CD14-positive monocyte (primary cell): ENCODE data around the gene SCN10A. TPM values are rescaled to one million over a fixed set of nuclear protein-coding genes. Genes with fewer than 3 reads are reported as not detected.

ENCODE experiments used
- DNase-seq, 3 donors: peaks; one replicate each; pipeline ENCODE4 v3.0.0-alpha.2; 2011 to 2022
- H2AFZ ChIP-seq: 2 replicates; pipeline ENCODE4 v1.6.0; 2012; ENCODE audit warnings: mild to moderate bottlenecking, low read depth, low read length, inconsistent platforms; ENCODE audit not compliant: insufficient read depth, poor library complexity, severe bottlenecking
- H3K27ac ChIP-seq, 2 donors: 1 replicate in 1 of 2; 2 replicates in 1 of 2; pipeline ENCODE4 v1.5.1; 2012 to 2013; ENCODE audit warnings: low read length in 2 of 2, control low read depth in 1 of 2, inconsistent platforms in 1 of 2, low read depth in 1 of 2, mild to moderate bottlenecking in 1 of 2
- H3K27me3 ChIP-seq, 2 donors: one replicate each; pipeline versions ENCODE4 v1.6.0 to v1.6.1; 2011 to 2013; ENCODE audit warnings: low read length in 2 of 2; ENCODE audit not compliant: control insufficient read depth in 2 of 2, insufficient read depth in 2 of 2
- H3K36me3 ChIP-seq, 2 donors: replicated peaks in 1 of 2; 1 replicate in 1 of 2; 2 replicates in 1 of 2; pipeline versions ENCODE4 v1.5.1 to v1.6.1; 2012 to 2013; ENCODE audit warnings: low read length in 2 of 2, control low read depth in 1 of 2, inconsistent platforms in 1 of 2, mild to moderate bottlenecking in 1 of 2; ENCODE audit not compliant: insufficient read depth in 2 of 2, control insufficient read depth in 1 of 2
- H3K4me1 ChIP-seq, 2 donors: 1 replicate in 1 of 2; 2 replicates in 1 of 2; pipeline versions ENCODE4 v1.5.1 to v1.6.1; 2012 to 2013; ENCODE audit warnings: low read length in 2 of 2, control low read depth in 1 of 2, inconsistent platforms in 1 of 2, mild to moderate bottlenecking in 1 of 2, moderate library complexity in 1 of 2; ENCODE audit not compliant: insufficient read depth in 2 of 2, control insufficient read depth in 1 of 2
- H3K4me2 ChIP-seq: replicated peaks from 2 replicates; pipeline ENCODE3; 2012; ENCODE audit warnings: low read length, moderate library complexity, mild to moderate bottlenecking; ENCODE audit not compliant: poor library complexity, severe bottlenecking; ENCODE audit errors: extremely low read depth
- H3K4me3 ChIP-seq, 3 experiments: fragments of 200-600 bp in 1 of 3; sonication (generic) in 1 of 3; replicated peaks in 1 of 3; 1 replicate in 2 of 3; 2 replicates in 1 of 3; pipeline ENCODE4 v1.5.1; 2011 to 2013; ENCODE audit warnings: low read length in 3 of 3, mild to moderate bottlenecking in 3 of 3, control low read depth in 2 of 3, low read depth in 2 of 3, inconsistent platforms in 1 of 3, moderate library complexity in 1 of 3
- H3K79me2 ChIP-seq: 2 replicates; pipeline ENCODE4 v1.6.0; 2012; ENCODE audit warnings: mild to moderate bottlenecking, control low read depth, inconsistent platforms, low read length, moderate library complexity; ENCODE audit not compliant: insufficient read depth
- H3K9ac ChIP-seq: 2 replicates; pipeline ENCODE4 v1.6.0; 2017; ENCODE audit warnings: low read length, mild to moderate bottlenecking; ENCODE audit not compliant: insufficient read depth, poor library complexity, severe bottlenecking
- H3K9me3 ChIP-seq, 2 donors: replicated peaks in 1 of 2; 1 replicate in 1 of 2; 2 replicates in 1 of 2; pipeline versions ENCODE4 v1.5.1 to v1.6.1; 2012 to 2013; ENCODE audit warnings: low read length in 2 of 2, control low read depth in 1 of 2; ENCODE audit not compliant: control insufficient read depth in 1 of 2, insufficient read depth in 1 of 2
- H4K20me1 ChIP-seq: 2 replicates; pipeline ENCODE4 v1.6.0; 2012; ENCODE audit warnings: mild to moderate bottlenecking, low read length, control low read depth, moderate library complexity; ENCODE audit not compliant: insufficient read depth
- H3K27ac Mint-ChIP-seq, 7 donors: one replicate each; pipeline ENCODE4 v1.8.0; 2020; ENCODE audit warnings: mild to moderate bottlenecking in 7 of 7, mixed read lengths in 7 of 7, moderate library complexity in 6 of 7, inconsistent platforms in 2 of 7
- H3K27me3 Mint-ChIP-seq, 3 donors: one replicate each; pipeline ENCODE4 v1.8.0; 2021 to 2022; ENCODE audit warnings: low read depth in 3 of 3, mild to moderate bottlenecking in 3 of 3, mixed read lengths in 3 of 3, moderate library complexity in 3 of 3, inconsistent platforms in 1 of 3
- H3K36me3 Mint-ChIP-seq, 2 donors: one replicate each; pipeline ENCODE4 v1.8.0; 2020; ENCODE audit warnings: mixed read lengths in 2 of 2, inconsistent platforms in 1 of 2, mild to moderate bottlenecking in 1 of 2
- H3K4me1 Mint-ChIP-seq: one replicate; pipeline ENCODE4 v1.8.0; 2020; ENCODE audit warnings: mild to moderate bottlenecking, mixed read lengths
- H3K4me3 Mint-ChIP-seq, 2 donors: one replicate each; pipeline ENCODE4 v1.8.0; 2020; ENCODE audit warnings: mild to moderate bottlenecking in 2 of 2, mixed read lengths in 2 of 2, moderate library complexity in 1 of 2
- H3K9me3 Mint-ChIP-seq, 7 donors: one replicate each; pipeline ENCODE4 v1.8.0; 2020 to 2022; ENCODE audit warnings: mixed read lengths in 7 of 7, mild to moderate bottlenecking in 6 of 7, moderate library complexity in 6 of 7, inconsistent platforms in 2 of 7
- WGBS: methylation state at CpG from one replicate; pipeline ENCODE4 v1.1.5; 2013; ENCODE audit warnings: missing lambda C conversion rate; ENCODE audit not compliant: insufficient coverage; 5-methylcytosine and 5-hydroxymethylcytosine counted together
- intact Hi-C, 2 donors: fragments of 100-400 bp; cut with micrococcal nuclease; formaldehyde crosslinking; loops; one replicate each; pipeline versions ENCODE4 v1.15.0 to v1.15.1; 2023
- polyA plus RNA-seq, 3 donors: library from polyadenylated mRNA; depleted of rRNA in 1 of 3; unstranded in 2 of 3; stranded (reverse) in 1 of 3; fragments of 300-500 nt in 2 of 3; fragments of >200 nt in 1 of 3; fragmentation: Illumina TruSeq in 2 of 3; gene quantifications; 1 replicate in 2 of 3; 2 replicates in 1 of 3; pipeline ENCODE4 v1.2.3, GENCODE V29; 2012 to 2021
- TF ChIP-seq, protein P1 (sequence below): fragments of 200-600 bp; IDR thresholded peaks from one replicate; pipeline ENCODE4 v1.8.0; 2022; ENCODE audit warnings: antibody characterized with exemption, mild to moderate bottlenecking

SCN10A gene
- polyA plus RNA-seq, 3 donors, result not detected

DNA sequence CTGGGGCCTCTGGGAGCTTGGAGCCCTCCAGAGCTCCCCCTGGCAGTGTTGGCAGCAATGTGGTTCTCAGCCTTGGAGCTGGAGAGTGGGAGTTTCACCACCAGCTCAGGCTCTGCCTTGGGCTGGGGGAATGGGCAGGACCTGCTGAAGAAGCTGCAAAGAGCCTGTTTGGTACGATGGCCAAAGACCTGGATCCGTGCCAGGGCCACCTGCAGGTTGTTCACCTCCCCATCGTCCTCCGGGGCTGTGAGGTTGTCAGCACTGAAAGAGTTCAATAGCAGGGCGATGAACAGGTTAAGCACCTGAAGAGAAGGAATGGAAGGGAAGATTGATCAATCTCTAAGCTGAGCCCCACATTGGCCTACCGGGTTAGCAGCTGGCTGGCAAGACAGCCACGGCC lies 89.3 kb downstream of the SCN10A start:
- peaks cover 0 to 2% (median 0%) of the 10 kb centered on the region in 7 donors for H3K9me3 Mint-ChIP-seq
- H3K4me2 ChIP-seq, result no peak overlapping the region
- H4K20me1 ChIP-seq, result no peaks in the 10 kb centered on the region
- H3K27me3 Mint-ChIP-seq, result peaks cover 5 to 7% (median 5%) of the 10 kb centered on the region in 3 donors
- H3K36me3 Mint-ChIP-seq, result no peaks in the 10 kb centered on the region
- H3K4me3 ChIP-seq, result no peak overlapping the region
- H3K27me3 ChIP-seq, result no peaks in the 10 kb centered on the region
- DNase-seq, result no peak
- H3K9me3 ChIP-seq, result no peaks in the 10 kb centered on the region
- peaks cover 2% of the 10 kb centered on the region for H3K4me1 Mint-ChIP-seq
- H3K4me3 Mint-ChIP-seq, result no peak overlapping the region
- H3K9ac ChIP-seq, result no peak overlapping the region
- intact Hi-C loops, result no loop called here
- TF ChIP-seq, protein P1, sequence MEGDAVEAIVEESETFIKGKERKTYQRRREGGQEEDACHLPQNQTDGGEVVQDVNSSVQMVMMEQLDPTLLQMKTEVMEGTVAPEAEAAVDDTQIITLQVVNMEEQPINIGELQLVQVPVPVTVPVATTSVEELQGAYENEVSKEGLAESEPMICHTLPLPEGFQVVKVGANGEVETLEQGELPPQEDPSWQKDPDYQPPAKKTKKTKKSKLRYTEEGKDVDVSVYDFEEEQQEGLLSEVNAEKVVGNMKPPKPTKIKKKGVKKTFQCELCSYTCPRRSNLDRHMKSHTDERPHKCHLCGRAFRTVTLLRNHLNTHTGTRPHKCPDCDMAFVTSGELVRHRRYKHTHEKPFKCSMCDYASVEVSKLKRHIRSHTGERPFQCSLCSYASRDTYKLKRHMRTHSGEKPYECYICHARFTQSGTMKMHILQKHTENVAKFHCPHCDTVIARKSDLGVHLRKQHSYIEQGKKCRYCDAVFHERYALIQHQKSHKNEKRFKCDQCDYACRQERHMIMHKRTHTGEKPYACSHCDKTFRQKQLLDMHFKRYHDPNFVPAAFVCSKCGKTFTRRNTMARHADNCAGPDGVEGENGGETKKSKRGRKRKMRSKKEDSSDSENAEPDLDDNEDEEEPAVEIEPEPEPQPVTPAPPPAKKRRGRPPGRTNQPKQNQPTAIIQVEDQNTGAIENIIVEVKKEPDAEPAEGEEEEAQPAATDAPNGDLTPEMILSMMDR, result no peak
- H3K4me1 ChIP-seq, result no peaks in the 10 kb centered on the region
- no peak overlapping the region for H3K27ac Mint-ChIP-seq
- H3K36me3 ChIP-seq, result no peaks in the 10 kb centered on the region
- H2AFZ ChIP-seq, result no peak overlapping the region
- no peak overlapping the region for H3K27ac ChIP-seq
- H3K79me2 ChIP-seq, result no peaks in the 10 kb centered on the region
- 98% methylated on average over 5 of the region's 7 CpGs for WGBS

DNA sequence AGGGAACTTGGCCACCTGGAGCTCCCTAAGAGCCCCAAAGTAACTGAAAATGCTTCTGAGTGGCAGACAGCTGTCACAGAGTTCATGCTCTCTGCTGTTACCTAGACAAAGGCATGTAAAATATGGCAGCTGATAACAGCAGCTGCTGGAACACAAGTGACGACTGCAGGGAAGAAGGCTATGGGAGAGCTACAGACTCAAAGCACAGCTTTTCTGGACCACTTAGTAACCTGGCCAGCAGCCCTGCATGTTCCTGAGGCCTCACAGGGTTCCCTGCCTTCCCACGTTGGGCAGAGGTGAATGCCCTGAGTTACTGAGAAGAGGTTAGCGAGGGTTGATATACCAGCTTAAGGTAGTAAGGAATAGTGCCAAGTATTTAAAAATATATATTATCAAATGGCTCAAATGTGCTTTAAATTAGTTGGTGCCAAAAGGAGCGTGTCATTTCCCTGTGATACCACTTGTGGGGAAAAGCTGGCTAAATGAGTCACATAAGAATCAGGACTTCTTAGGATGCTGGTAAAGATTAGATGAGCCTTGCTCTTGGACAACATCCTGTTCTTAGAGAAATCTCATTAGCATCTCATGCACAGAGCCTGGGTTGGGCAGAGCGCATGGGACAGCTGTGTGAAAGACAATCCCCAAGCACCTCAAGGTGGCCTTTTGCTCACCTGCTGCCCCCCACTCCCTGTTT lies 90.1 kb downstream of the SCN10A start:
- TF ChIP-seq, protein P1, result no peak
- H3K4me3 Mint-ChIP-seq, result no peak overlapping the region
- 99% methylated on average over 5 of the region's 5 CpGs for WGBS
- no peak overlapping the region for H3K27ac Mint-ChIP-seq
- H3K9ac ChIP-seq, result no peak overlapping the region
- H3K4me2 ChIP-seq, result no peak overlapping the region
- intact Hi-C loops, result no loop called here
- H3K9me3 Mint-ChIP-seq, result peaks cover 0 to 2% (median 0%) of the 10 kb centered on the region in 7 donors
- H2AFZ ChIP-seq, result no peak overlapping the region
- H3K36me3 Mint-ChIP-seq, result no peaks in the 10 kb centered on the region
- H3K9me3 ChIP-seq, result no peaks in the 10 kb centered on the region
- H3K27me3 Mint-ChIP-seq, result peaks cover 4 to 7% (median 5%) of the 10 kb centered on the region in 3 donors
- H3K4me3 ChIP-seq, result no peak overlapping the region
- H3K4me1 ChIP-seq, result no peaks in the 10 kb centered on the region
- DNase-seq, result no peak
- H3K27me3 ChIP-seq, result no peaks in the 10 kb centered on the region
- no peaks in the 10 kb centered on the region for H3K36me3 ChIP-seq
- H4K20me1 ChIP-seq, result no peaks in the 10 kb centered on the region
- H3K79me2 ChIP-seq, result no peaks in the 10 kb centered on the region
- H3K4me1 Mint-ChIP-seq, result peaks cover 2% of the 10 kb centered on the region
- H3K27ac ChIP-seq, result no peak overlapping the region
